ENCODE measurements around the gene MAGEL2. TPM values are rescaled to one million over a fixed set of nuclear protein-coding genes. Genes with fewer than 3 reads are reported as not detected.

Gene MAGEL2
- total and polyA plus RNA-seq, 2 of the 8 experiments (the other 6 are each of a cell fraction or from before 2014, with no cell fraction given), result 0.63 to 4.5 TPM

DNA sequence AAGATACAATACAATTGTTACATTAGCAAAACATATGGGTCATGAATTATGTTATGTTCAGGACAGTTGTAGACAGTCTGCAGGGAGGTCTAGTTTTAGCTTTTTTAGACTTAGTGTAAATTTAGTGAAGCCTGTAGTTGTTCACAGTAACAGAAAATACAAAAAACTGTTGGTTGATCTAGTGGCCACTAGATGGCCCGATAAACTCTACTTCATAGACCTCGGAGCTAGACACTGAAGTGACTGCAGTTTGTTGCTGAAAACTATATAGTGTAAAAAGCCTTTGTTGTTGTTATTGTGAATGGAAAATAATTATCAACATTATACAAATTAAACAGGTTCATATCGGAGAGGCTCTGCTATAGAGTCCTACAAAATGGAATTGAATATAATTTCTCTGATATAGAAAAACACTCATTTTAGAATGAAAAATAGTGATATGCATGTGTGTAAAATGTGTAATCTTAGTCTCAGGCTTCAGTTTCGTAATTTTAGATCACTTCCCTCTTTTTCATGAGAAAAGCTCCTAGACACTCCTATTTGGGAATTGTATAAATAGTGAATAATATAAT is 18.3 kb downstream of the MAGEL2 start:
- H3K9ac ChIP-seq (replicated peaks in 1 of 4; ENCODE audit: extremely low read depth in 1 of 4, low read depth in 3 of 4, low read length in 3 of 4), result no peak overlapping the region
- CTCF ChIA-PET (ENCODE audit: partially characterized antibody), result interaction anchor here (0.7 to 2.5 kb wide), 7 partner anchors 12 to 230 kb away, joined by 3 to 10 read pairs (median 3); no protein-coding TSS in a partner anchor
- no peaks in the 10 kb centered on the region for H3K79me2 ChIP-seq (ENCODE audit: control insufficient read depth in 1 of 2, insufficient read depth in 2 of 2, low read length in 2 of 2)
- POLR2A ChIA-PET (ENCODE audit: partially characterized antibody), result no interaction called here
- no peak overlapping the region for H4K5ac ChIP-seq (ENCODE audit: insufficient read length, low read depth, low read length)
- FAIRE-seq, result no peak
- H4K20me1 ChIP-seq (replicated peaks in 1 of 2; ENCODE audit: control insufficient read depth in 1 of 2, insufficient read depth in 2 of 2, low read length in 2 of 2), result no peaks in the 10 kb centered on the region
- H2BK15ac ChIP-seq (ENCODE audit: low read length), result no peak overlapping the region
- H3K4ac ChIP-seq (replicated peaks; ENCODE audit: insufficient read length, low read depth, low read length), result no peak overlapping the region
- H3K79me1 ChIP-seq (ENCODE audit: low read depth, low read length), result no peaks in the 10 kb centered on the region
- H2AFZ ChIP-seq (ENCODE audit: low read length), result no peak overlapping the region
- H3K23me2 ChIP-seq (ENCODE audit: low read depth, low read length), result no peaks in the 10 kb centered on the region
- H3K4me3 ChIP-seq (ENCODE audit: extremely low read depth in 1 of 4, insufficient read depth in 2 of 4, low read depth in 3 of 4, low read length in 4 of 4), result no peak overlapping the region
- no peak overlapping the region for H3K27ac ChIP-seq (ENCODE audit: low read depth, low read length)
- H2BK12ac ChIP-seq (ENCODE audit: low read depth, low read length), result no peak overlapping the region
- H3K18ac ChIP-seq (ENCODE audit: extremely low read depth, low read length), result no peak overlapping the region
- no peak overlapping the region for H2BK5ac ChIP-seq (ENCODE audit: low read depth, low read length)
- H3K23ac ChIP-seq (ENCODE audit: insufficient read length), result no peak overlapping the region
- 29% methylated on average over 4 of the region's 4 CpGs; no CpG with 5 or more reads in 1 of the 2 experiments for WGBS, 2 experiments (ENCODE audit: extremely low coverage in 1 of 2, insufficient coverage in 1 of 2, insufficient read length in 1 of 2, insufficient replicate concordance in 2 of 2, low coverage in 1 of 2, low lambda C conversion rate in 2 of 2, missing lambda C conversion rate in 1 of 2)
- H4K8ac ChIP-seq (ENCODE audit: extremely low read depth, insufficient read depth, low read length), result no peak overlapping the region
- no peak overlapping the region for H3K14ac ChIP-seq (ENCODE audit: insufficient read length)
- H2AK5ac ChIP-seq (ENCODE audit: low read depth, low read length), result no peak overlapping the region
- peak overlapping the region in 1 of 2 experiments; percentile 39; a peak in 1 of 4 replicates for H3K4me2 ChIP-seq (ENCODE audit: insufficient read depth in 1 of 2, low read depth in 2 of 2, low read length in 2 of 2)
- H3K4me1 ChIP-seq (replicated peaks in 1 of 4; ENCODE audit: control insufficient read depth in 3 of 4, insufficient read depth in 4 of 4, low read length in 3 of 4), result no peaks in the 10 kb centered on the region
- no peak for DNase-seq (ENCODE audit: low read depth in 1 of 2, low spot score in 2 of 2)
- no peak overlapping the region for H2BK20ac ChIP-seq (ENCODE audit: low read length)
- no peak overlapping the region for H2BK120ac ChIP-seq (replicated peaks; ENCODE audit: low read depth, low read length)
- peaks cover 17 to 40% of the 10 kb centered on the region in 2 experiments for H3K9me3 ChIP-seq (ENCODE audit: insufficient read depth in 2 of 2, low read depth in 1 of 2, low read length in 1 of 2)
- no peak overlapping the region for H4K91ac ChIP-seq (replicated peaks; ENCODE audit: insufficient read length, low read length)
- H3K56ac ChIP-seq (replicated peaks; ENCODE audit: insufficient read length, low read depth, low read length), result no peak overlapping the region
- no peaks in the 10 kb centered on the region for H3K36me3 ChIP-seq (ENCODE audit: control insufficient read depth in 2 of 4, insufficient read depth in 4 of 4, low read length in 3 of 4)
- H3K27me3 ChIP-seq (replicated peaks in 1 of 4; ENCODE audit: control insufficient read depth in 3 of 4, extremely low read depth in 1 of 4, insufficient read depth in 3 of 4, low read length in 3 of 4), result peaks cover 25 to 58% (median 33%) of the 10 kb centered on the region in 4 experiments
- no peak for TF ChIP-seq SP1 (IDR thresholded peaks at IDR 0.05; ENCODE audit: low read depth, low read length)
- no peak for TF ChIP-seq CHD2 (IDR thresholded peaks at IDR 0.05; ENCODE audit: low read length)
- no peak for TF ChIP-seq POU5F1 (IDR thresholded peaks at IDR 0.05; ENCODE audit: low read depth, low read length)
- no peak for TF ChIP-seq BRCA1 (IDR thresholded peaks at IDR 0.05; ENCODE audit: low read depth, low read length)
- TF ChIP-seq, protein P1, sequence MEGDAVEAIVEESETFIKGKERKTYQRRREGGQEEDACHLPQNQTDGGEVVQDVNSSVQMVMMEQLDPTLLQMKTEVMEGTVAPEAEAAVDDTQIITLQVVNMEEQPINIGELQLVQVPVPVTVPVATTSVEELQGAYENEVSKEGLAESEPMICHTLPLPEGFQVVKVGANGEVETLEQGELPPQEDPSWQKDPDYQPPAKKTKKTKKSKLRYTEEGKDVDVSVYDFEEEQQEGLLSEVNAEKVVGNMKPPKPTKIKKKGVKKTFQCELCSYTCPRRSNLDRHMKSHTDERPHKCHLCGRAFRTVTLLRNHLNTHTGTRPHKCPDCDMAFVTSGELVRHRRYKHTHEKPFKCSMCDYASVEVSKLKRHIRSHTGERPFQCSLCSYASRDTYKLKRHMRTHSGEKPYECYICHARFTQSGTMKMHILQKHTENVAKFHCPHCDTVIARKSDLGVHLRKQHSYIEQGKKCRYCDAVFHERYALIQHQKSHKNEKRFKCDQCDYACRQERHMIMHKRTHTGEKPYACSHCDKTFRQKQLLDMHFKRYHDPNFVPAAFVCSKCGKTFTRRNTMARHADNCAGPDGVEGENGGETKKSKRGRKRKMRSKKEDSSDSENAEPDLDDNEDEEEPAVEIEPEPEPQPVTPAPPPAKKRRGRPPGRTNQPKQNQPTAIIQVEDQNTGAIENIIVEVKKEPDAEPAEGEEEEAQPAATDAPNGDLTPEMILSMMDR (IDR thresholded peaks at IDR 0.05; ENCODE audit: control extremely low read depth in 1 of 3, insufficient read depth in 1 of 3, low read depth in 1 of 3, low read length in 3 of 3), result peak in 2 of 3 experiments; percentile 29 to 44; a peak in 2 of 4 replicates
- TF ChIP-seq RAD21 (IDR thresholded peaks at IDR 0.05 in 1 of 2, conservative IDR thresholded peaks at IDR 0.05 in 1 of 2; ENCODE audit: low read depth in 2 of 2, low read length in 2 of 2), result peak; percentile 44 to 48
- no peak for TF ChIP-seq SUZ12 (IDR thresholded peaks at IDR 0.05; ENCODE audit: low read length)
- no peak for TF ChIP-seq CHD1 (IDR thresholded peaks at IDR 0.05; ENCODE audit: low read depth, low read length)
- TF ChIP-seq, protein P2, sequence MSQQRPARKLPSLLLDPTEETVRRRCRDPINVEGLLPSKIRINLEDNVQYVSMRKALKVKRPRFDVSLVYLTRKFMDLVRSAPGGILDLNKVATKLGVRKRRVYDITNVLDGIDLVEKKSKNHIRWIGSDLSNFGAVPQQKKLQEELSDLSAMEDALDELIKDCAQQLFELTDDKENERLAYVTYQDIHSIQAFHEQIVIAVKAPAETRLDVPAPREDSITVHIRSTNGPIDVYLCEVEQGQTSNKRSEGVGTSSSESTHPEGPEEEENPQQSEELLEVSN (IDR thresholded peaks at IDR 0.05), result no peak
- no peak for TF ChIP-seq KDM5A (IDR thresholded peaks at IDR 0.05; ENCODE audit: low read length)
